Dermis microvascular lymphatic vessel endothelial cell (primary cell): ENCODE results near the gene RPTOR. TPM values are rescaled to one million over a fixed set of nuclear protein-coding genes. Genes with fewer than 3 reads are reported as not detected.
"Not testable (repeated sequence)": the region's sequence is repeated elsewhere in the genome, so short reads cannot be mapped to it uniquely, and the experiment has no call there.

Source experiments
- DNase-seq, 2 donors: peaks; one replicate each; pipeline versions ENCODE4 v3.0.0 to v3.0.0-alpha.2; 2010; ENCODE audit warnings: low read depth in 2 of 2
- total RNA-seq: library from RNA; depleted of rRNA; stranded (reverse); fragments of >200 nt; gene quantifications from 2 replicates; pipeline ENCODE4 v1.2.1, GENCODE V29; 2014

RPTOR gene
- total RNA-seq, 1 donor from 2014 or later: 10.5 TPM

DNA sequence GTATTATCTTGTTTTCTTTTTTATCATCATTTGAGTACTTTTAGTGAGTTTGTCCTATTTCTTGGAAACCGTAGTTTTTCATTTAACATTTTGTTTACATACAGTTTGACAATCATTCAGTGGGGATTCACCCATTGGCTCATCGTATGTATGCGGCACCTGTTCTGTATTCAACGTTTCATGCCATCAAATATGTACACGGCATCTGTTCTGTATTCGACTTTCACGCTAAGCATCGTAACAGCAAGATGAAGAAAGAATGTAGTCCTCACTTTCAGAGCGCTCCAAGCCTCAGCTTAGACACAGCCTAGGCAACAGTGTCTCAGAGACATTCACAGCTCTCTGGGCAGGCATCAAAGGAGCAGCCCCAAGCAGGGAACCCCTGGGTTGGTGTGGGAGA lies 269.9 kb downstream of the RPTOR start:
- no peak for DNase-seq

DNA sequence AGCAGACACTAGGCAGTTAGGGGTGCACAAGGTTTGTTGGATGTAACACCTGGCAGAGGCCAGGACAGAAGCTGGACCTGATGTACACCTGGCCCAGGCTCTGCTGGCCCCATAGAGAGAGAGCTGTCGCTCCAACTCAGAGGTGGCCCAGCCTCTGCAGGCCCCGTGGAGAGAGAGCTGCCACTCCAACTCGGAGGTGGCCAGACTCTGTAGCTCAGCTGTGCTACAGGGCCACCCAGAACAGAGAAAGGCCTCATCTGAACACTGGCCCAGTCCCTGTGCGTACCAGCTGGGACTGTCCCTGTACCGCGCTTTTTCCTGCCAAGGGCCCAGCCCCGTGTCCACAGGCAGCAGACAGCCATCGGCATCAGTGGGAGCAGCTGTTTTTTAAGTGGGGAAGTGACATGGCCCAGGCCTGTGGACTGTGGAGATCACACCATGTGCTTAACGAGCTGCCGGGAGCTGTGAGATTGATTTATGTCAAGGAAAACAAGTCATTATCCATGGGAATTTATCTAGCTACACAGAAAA lies 270.6 kb downstream of the RPTOR start:
- no peak for DNase-seq

DNA sequence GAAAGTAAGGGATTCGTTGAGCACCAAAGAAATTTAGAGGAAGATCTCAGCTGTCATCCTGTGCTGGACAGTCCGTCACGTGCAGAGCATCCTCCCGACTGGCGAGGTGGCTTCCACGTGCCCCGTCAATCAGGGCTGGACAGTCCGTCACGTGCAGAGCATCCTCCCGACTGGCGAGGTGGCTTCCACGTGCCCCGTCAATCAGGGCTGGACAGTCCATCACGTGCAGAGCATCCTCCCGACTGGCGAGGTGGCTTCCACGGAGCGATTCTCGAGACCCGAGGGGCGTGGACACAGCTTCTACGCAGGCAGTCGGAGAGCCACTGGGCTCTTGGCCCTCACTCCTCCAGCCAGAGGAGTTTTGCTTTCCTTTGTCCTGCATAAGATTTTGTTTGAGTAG lies 271.1 kb downstream of the RPTOR start:
- not testable (repeated sequence) for DNase-seq

DNA sequence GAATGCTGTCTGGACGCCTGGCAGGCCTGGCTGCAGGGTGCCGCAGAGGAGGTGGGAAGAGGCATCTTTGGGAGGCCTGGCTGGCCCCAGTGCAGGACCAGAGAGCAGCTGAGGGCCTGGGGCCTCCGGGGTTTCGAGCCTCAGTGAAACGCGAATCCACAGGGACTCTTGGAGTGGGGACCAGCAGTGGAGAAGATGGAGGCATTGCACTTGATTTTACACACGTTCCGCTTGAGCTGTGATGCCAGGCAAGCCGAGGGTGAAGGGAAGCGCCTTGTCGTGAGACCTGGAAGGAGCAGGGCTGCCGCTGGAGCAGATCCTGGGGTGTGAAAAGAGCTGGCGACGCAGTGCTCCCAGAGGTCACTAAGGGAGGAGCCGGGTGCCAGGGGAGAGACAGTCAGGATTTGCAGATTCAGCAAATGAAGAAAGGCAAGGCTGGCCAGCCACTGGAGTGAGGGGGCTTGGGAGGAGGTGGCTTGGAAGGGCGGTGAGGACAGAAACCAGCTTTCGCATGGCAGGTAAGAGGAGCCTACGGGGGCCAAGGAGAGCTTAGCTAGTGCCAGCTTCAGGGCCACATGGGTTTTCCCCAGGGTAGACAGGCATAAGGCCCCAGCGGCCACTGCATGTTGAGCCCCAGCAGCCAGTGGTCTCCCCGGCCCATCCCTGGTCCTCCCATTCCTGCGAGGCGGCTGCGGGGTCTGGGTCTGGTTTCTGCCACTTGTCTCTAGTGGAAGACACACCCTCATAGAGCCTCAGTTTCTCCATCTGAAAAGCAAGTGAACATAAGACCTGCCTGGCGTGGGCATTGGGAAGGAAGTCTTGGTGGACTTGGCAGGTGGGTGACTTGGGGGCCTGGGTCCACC lies 271.8 kb downstream of the RPTOR start:
- no peak for DNase-seq

DNA sequence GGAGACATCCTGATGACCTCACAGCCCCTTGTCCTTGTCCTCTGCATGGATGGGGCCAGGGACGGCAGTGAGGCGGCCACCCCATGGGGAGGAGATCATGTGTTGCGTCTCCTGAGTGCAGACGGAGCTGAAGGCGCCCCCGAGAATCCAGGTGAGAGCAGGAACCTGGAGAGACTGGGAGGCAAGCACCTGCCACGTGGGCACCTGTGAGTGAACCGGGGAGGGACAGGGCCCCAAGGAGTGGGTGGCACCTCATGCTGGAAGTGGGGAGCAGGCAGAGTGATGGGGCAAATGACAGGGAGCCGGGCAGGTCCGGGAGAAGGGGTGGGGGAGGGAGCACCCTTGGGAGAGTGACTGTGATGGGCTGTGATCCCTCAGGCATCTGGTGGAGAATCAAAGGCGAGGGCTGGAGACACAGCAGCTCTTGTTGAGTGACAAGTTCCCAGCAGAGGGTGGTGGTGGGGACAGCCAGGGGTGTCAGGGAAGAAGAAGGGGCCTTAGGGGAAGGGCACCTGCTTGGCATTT lies 272.7 kb downstream of the RPTOR start:
- no peak for DNase-seq

DNA sequence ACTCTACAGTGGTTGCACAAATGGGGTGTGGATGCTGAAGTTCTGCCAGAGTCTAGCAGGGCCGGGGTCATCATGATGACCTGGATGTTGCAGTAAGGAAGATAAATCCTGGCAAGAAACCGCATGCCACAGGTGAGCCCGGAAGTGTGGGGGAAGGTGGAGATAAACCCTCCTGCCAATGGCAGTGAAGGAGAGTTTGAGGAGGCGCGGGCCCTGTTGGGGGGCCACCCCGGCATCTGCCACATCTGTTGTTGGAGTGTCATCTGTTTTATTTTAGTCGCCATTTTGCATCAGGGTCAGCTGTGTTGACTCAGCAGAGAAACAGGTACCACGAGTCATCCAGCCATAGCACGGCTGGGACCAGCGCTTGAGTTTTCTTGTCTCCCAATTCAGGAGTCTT lies 273.2 kb downstream of the RPTOR start:
- DNase-seq: no peak

DNA sequence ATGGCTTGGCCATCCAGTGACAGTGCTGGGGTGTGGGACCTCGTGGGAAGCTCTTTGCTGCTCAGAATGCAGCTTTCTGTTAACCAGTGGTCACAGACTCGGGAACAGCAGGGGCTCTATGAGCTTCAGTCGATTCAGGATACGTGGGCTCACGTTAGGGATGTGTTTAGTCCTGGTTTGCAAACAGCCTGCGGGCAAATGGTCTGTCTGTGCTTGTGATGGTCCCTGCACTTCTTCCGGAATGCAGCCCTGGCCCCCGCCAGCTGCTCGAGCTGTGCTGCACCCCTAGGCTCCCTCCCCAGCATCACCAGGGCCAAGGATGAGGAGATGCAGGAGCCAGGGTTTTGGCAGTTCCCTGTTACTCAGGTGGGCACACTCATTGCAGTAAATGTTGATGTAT lies 274.2 kb downstream of the RPTOR start:
- DNase-seq: no peak

DNA sequence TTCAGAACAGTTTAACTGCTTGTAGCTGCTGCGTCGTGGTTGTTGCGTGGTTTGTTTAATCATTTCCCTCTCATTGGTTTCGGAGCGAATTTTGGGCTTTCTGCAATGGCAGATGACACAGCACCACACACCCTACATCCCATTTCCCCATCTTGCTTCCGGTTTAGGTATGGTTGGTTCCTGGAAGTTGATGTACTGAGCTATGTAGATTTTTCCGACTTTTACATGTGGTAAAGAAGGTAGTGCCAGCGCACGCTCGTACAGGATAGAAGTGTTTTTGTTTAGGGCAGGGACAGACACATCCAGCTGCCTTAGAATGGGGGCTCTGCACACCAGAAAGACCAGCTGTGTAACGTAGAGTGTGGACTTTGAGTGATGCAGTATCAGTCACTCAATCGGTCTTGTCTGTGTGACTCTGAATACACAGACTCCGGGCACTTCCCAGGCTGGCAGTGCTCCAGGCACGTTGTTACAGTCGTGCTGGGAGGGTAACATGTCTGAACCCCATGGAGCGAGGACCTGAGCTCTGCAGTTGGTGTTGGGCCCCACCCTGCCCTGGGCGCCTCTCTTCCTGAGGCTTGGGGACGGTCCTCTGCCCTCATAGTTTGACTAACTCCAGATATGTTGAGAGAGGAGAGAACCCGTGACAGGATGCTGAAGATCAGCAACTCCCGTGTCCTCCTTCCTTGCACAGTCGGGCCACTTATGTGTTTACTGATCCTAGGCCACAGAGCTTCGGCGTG lies 275.0 kb downstream of the RPTOR start:
- peak in 1 of 2 donors; percentile 21 for DNase-seq

DNA sequence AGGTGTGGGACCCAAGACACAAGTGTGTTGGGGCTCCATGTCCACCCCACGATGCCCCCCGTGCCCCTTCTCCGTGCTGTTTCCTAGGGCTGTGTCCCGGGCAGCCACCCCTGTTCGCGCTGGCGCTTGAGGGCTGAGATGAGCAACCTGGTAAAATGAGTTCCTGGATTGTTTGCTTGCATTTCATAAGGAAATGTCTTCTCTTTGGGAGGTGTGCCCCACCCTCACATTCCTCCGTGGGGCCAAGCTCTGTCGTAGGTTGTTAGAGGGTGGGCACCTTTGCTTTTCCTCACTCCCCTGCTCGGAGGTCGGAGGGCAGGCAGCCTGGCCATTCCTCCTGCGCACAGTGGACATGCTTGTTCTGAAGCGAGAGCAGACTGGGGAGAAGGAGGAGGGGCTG lies 275.7 kb downstream of the RPTOR start:
- DNase-seq: no peak

DNA sequence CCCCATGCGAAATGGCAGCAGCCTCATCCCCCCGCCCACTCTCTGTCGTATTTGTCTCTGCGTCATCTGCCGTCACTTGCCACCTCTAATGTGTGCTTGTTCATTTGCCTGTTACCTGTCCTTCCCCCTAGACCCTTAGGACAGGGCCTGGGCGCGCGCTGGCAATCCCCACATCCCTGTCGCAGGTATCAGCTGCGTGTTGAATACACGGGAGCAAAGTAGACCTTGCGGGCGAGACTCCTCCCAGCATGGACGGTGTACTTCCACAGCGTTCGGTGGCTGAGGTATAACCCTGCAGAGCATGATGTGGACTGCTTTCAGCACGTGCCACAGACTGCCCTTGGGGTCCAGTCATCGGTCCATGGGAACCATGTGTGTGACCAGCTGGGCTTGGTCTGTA lies 276.9 kb downstream of the RPTOR start:
- no peak for DNase-seq

DNA sequence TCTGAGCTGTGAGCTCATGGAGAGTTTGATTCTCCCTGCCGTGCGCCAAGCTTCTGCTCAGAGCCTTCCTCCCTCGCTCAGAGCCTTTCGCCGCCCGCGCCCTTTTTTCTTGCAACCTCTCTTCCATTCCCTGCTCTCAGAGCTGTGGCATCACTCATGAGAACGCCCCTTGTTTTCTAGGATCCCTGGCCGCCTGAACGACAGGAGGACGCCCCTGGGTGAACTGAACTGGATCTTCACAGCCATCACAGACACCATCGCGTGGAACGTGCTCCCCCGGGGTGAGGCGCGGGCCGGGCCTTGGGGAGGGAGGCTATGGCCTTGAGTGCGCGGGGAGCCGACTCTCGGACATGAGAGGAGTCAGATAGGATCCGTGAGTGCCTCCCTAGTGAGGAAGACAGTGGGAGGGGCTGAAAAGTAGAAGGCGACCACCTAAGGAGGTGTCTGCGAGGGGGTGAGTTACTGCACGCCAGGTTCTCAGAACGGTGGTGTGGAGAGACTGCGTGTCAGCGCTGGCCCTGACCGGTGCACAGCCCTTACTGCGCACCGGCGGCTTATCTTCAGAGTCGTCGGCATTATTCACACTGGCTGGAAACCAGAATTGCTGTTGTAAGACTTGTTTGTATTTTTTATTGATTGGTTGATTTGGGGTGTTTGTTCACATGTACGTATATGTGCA lies 277.5 kb downstream of the RPTOR start:
- no peak for DNase-seq

DNA sequence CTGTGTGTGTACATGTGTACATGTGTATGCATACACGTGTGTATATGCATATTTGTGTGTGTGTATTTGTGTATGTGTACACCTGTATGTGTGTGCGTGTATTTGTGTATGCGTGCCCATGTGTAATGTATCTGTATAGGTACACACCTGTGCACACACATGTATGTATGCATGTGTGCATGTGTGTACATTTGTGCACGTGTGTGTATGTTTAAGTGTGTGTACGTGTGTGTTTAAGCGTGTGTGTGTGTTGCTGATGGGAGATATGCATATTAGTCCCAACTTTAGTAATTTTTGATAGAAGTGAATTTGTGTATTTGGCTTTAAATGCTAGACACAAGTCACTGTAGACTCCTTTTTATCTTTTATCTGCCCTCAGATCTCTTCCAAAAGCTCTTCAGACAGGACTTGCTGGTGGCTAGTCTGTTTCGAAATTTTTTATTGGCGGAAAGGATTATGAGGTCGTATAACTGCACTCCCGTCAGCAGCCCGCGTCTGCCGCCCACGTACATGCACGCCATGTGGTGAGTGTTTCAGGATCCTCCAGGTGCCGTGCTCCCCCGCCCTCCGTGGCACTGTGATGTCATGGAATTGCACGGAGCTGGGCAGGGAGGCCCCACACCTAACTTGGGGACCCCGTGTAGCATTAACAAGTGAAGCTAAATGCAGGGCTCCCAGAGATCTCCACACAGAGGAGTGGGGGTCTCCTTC lies 278.2 kb downstream of the RPTOR start:
- DNase-seq: no peak

DNA sequence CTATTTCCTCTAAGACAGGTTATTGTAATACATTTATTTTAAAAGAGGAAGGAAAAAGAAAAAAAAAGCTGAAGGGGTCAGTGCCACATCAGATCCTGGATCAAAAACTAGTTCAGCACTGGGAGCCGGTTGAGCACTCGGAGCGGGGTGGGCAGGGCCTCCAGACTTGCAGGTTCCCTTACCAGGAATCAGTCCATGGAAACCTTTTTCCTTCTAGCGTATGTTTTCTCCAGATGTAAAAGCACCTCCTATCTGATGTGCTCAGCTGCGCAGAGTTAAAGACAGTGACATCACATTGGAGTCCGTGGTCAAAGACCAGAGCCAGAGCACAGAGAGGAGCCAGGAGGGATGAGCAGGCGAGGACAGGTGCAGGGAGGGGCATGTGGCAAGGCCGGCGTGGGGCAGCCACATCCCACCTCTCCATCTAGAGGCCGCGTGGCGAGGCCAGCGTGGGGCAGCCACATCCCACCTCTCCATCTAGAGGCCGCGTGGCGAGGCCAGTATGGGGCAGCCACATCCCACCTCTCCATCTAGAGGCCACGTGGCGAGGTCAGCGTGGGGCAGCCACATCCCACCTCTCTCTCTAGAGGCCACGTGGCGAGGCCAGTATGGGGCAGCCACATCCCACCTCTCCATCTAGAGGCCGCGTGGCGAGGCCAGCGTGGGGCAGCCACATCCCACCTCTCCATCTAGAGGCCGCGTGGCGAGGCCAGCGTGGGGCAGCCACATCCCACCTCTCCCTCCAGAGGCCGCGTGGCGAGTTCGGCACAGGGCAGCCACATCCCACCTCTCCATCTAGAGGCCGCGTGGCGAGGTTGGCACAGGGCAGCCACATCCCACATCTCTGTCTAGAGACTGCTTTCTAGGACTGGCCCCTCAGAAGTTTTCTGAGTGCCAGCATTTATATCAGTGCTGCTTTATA lies 280.2 kb downstream of the RPTOR start:
- DNase-seq: no peak

DNA sequence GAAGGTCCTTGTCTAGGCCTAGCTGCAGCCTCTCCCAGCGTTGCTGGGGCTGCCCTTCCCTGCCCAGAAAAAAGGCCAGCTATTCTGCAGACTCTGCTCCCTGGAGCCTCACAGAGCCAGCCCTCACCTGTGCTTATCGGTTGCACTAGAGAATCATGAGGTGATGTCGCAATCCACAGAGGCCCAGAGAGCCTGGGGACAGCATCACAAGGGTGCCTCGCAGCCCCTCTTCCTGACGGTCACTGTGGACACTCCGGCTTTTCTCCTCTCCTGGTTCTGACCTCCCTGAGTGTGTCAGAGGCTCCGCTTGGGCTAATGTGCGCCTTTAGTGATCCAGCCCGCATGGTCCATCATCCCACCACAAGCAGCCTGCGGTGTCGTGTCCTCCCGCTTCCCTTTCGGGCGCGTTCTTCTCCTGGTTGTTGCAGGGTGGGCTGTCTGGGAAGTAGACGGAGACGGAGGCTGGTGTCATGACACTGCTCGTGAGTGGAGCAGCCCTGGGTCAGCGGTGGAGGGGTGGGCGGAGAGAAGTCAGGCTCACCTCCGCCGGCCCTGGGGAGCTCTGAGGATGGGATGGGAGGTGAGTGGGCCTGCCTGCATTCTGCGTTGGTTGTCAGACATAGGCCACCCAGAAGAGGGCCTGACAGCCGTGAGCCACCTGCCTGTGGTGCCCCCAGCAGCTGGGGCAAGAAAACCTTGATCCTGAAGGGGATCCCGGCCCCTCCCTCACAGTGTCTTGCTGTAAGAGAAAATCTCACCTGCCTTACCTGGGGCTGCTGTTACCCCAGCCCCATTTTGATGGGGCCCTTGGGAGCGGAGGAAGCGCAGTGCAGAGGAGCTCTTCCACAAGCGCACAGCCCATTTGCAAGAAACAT lies 281.1 kb downstream of the RPTOR start:
- DNase-seq: no peak

DNA sequence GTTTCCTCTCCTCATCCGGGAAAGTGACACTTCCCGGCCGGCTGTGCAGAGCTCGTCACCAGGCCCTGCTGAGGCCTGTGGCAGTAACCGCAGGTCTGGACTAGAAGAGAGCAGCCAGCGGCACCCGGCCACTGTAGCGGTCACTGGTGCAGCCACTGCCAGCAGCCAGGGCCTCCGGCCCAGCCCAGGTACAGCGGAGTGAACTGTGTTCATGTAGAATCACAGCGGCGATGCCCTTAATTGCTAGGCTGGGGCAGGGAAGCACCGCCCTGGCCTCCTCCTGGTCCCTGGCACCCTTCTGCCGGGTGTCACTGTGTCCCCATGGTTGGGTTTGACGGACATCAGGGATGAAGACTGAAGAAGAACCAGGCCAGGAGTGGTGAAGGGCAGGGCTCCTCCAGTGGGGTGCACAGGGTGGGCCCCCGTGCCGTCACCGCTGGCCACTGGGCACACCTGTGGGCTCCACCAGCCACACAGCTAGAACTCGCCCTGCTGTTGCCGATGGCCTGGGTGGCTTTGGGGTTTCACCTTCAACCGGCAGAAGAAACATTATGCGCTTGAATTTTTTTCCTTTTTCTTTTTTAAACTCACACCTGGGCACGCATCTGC lies 281.8 kb downstream of the RPTOR start:
- no peak for DNase-seq

DNA sequence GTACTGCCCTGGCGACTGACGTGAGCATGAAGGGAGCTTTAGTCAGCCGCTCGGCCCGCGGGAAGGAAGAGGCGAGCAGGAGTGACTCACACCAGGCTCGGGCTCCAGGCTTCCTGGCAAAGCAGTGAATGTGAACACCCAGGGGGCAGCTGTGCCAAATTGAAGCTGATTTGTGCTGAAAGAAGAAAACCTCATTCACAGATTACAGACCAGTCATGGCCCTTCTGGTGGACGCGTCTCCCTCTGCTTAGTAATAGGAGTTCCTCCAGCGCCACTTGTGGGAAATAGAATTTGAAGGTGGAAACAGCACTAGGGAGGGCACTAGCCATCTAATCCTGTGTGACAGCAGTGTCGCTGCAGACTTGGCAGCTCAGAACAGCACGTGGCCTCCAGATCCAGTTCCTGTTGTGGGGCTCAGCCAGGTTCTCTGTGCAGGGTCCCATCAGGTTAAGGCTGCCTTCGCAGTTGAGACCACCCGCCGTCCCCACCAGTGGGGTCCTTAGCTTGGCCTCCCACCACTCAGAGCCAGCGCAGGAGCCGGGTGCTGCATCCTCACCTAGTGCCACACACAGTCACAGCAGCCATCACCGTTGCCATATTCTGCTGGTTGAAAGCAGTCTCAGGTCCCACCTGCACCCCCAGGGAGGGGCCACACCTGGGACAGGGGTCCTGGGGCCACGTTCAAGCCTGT lies 282.5 kb downstream of the RPTOR start:
- peak; percentile 70 to 97 for DNase-seq

DNA sequence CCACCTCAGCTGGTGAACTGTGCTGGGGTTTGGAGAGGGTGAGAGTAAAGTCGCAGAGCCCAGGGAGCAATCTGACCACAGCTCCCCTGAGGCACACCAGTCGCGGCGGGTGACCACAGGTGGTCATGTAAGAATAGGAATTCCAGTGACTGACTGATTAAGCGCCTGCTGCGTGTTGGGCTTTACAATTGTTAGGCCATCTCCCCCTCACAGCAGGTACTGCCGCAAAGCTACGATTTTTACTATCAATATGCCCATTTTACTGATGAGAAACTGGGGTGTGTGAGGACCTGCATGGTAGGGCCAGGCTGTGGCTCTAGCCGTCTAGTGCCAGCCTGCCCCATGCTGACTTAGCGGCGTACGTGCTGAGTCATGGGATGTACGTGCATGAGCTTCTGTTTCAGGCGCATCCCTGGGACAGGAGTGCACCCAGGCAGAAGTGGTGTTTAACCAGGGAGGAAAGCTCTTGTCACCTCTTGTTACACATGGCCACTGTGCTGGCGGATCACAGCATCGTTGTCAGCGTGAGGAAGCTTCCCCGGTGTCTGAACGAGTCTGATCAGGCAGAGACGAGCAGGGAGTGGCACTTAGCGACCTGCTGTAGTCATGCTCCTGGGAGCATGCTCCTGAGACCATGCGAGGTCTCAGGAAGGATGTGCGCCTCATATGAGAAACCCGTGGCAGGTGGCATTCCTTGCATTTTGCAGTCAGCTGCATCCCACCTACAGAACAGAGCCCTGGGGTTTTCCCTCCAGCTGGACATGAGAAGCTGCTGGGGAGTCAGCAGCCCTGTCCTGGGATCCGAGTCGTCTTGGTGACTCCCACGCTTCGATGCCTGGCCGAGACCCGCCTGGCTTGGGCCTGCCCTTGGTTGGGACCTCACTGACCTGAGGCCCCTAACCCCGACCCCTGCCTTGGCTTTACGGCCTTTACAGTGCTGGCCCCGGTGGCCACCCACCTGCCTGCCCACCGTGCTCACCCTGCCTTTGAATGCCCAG lies 283.3 kb downstream of the RPTOR start:
- peak in 1 of 2 donors; percentile 29 for DNase-seq
